Endothelial cell of umbilical vein (primary cell): ENCODE data around the gene KAZN.

Experiments used
- EZH2 ChIP-seq: IDR thresholded peaks from 2 replicates; pipeline ENCODE4 v1.6.1; 2012; ENCODE audit warnings: borderline replicate concordance, low read depth, mild to moderate bottlenecking, moderate library complexity, low read length, inconsistent platforms; ENCODE audit not compliant: severe bottlenecking
- MYC ChIP-seq: IDR thresholded peaks from one replicate; pipeline ENCODE4 v1.6.1; 2011; ENCODE audit warnings: mild to moderate bottlenecking, low read depth, low read length
- TF ChIP-seq, protein P1 (sequence below), 2 donors: IDR thresholded peaks; 1 replicate in 1 of 2; 2 replicates in 1 of 2; pipeline ENCODE4 v1.5.1; 2011; ENCODE audit warnings: low read length in 2 of 2, mild to moderate bottlenecking in 2 of 2, moderate library complexity in 2 of 2, control low read depth in 1 of 2, inconsistent platforms in 1 of 2, low read depth in 1 of 2; ENCODE audit not compliant: insufficient read depth in 1 of 2; ENCODE audit errors: extremely low read depth in 1 of 2

DNA sequence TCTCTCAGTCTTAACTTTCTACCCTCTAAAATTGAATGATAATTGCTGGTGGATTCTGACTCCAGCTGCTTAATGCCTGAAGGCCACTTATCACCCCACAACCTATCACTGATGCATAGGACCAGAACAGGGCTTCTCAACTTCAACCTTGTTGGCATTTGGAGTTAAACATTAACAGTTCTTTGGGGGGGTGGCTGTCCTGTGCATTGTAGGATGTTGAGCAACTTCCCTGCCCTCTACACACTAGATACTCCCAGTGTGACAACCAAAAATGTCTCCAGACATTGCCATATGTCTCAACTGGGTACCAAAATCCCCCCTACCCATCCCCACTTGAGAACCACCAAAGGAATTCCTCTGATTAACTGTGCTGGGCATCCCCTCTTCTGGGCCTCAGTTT lies 279.6 kb downstream of the KAZN start:
- TF ChIP-seq, protein P1, sequence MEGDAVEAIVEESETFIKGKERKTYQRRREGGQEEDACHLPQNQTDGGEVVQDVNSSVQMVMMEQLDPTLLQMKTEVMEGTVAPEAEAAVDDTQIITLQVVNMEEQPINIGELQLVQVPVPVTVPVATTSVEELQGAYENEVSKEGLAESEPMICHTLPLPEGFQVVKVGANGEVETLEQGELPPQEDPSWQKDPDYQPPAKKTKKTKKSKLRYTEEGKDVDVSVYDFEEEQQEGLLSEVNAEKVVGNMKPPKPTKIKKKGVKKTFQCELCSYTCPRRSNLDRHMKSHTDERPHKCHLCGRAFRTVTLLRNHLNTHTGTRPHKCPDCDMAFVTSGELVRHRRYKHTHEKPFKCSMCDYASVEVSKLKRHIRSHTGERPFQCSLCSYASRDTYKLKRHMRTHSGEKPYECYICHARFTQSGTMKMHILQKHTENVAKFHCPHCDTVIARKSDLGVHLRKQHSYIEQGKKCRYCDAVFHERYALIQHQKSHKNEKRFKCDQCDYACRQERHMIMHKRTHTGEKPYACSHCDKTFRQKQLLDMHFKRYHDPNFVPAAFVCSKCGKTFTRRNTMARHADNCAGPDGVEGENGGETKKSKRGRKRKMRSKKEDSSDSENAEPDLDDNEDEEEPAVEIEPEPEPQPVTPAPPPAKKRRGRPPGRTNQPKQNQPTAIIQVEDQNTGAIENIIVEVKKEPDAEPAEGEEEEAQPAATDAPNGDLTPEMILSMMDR (IDR thresholded peaks at IDR 0.05; ENCODE audit: extremely low read depth in 1 of 2, insufficient read depth in 1 of 2, low read depth in 1 of 2, low read length in 2 of 2): no peak
- no peak for TF ChIP-seq EZH2
- no peak for TF ChIP-seq MYC
